Testis (tissue), 3 donors: Measurements from ENCODE around the gene PRRX1. TPM values are rescaled to one million over a fixed set of nuclear protein-coding genes. Genes with fewer than 3 reads are reported as not detected.

Source experiments
- DNase-seq: peaks from one replicate; pipeline ENCODE4 v3.0.0-alpha.2; 2019
- H3K27ac ChIP-seq, 2 donors: fragments of 200-600 bp; sonication (generic); one replicate each; pipeline ENCODE4 v1.5.1; 2019
- H3K27me3 ChIP-seq: fragments of 200-600 bp; sonication (generic); one replicate; pipeline ENCODE4 v1.5.1; 2019
- H3K36me3 ChIP-seq: fragments of 200-600 bp; sonication (generic); one replicate; pipeline ENCODE4 v1.5.1; 2017; ENCODE audit warnings: low read depth; ENCODE audit errors: missing control alignments
- H3K4me1 ChIP-seq: fragments of 200-600 bp; sonication (generic); one replicate; pipeline ENCODE4 v1.5.1; 2019
- H3K4me3 ChIP-seq, 2 donors: fragments of 200-600 bp; sonication (generic); one replicate each; pipeline ENCODE4 v1.5.1; 2017 to 2019
- H3K9me3 ChIP-seq: fragments of 200-600 bp; sonication (generic); one replicate; pipeline ENCODE4 v1.5.1; 2017
- POLR2A ChIP-seq: fragments of 450-650 bp; IDR thresholded peaks from one replicate; pipeline ENCODE4 v1.6.1; 2017; ENCODE audit warnings: antibody characterized with exemption, mild to moderate bottlenecking, moderate library complexity
- WGBS, 2 donors: methylation state at CpG; one replicate each; pipeline ENCODE4 v1.1.5; 2018; 5-methylcytosine and 5-hydroxymethylcytosine counted together
- intact Hi-C: fragments of 100-400 bp; cut with DNase I; formaldehyde crosslinking; loops from one replicate; pipeline ENCODE4 v1.15.1; 2023; ENCODE audit warnings: low total_unique reads
- polyA plus RNA-seq: library from polyadenylated mRNA; stranded (reverse); fragments of 350-450 nt; fragmentation: Illumina TruSeq; extraction: RNeasy Lipid Tissue Mini Kit (QIAGEN cat#74804); gene quantifications from one replicate; pipeline ENCODE4 v1.2.3, GENCODE V29; 2014; ENCODE audit warnings: low read depth, low replicate concordance; ENCODE audit not compliant: insufficient read depth
- total RNA-seq, 2 donors: library from RNA; depleted of rRNA; stranded (reverse); fragments of >200 nt; gene quantifications; one replicate each; pipeline ENCODE4 v1.2.3, GENCODE V29; 2016
- TF ChIP-seq, protein P1 (sequence below), 3 experiments: fragments of 450-650 bp in 2 of 3; fragments of 200-600 bp in 1 of 3; sonication (generic) in 1 of 3; IDR thresholded peaks; one replicate each; pipeline ENCODE4 v1.5.1; 2016 to 2019; ENCODE audit warnings: antibody characterized with exemption in 3 of 3, mild to moderate bottlenecking in 2 of 3, moderate library complexity in 1 of 3

Gene PRRX1
- total and polyA plus RNA-seq, 3 donors from 2014 or later: 26.3 to 74.8 (median 28.5) TPM

DNA sequence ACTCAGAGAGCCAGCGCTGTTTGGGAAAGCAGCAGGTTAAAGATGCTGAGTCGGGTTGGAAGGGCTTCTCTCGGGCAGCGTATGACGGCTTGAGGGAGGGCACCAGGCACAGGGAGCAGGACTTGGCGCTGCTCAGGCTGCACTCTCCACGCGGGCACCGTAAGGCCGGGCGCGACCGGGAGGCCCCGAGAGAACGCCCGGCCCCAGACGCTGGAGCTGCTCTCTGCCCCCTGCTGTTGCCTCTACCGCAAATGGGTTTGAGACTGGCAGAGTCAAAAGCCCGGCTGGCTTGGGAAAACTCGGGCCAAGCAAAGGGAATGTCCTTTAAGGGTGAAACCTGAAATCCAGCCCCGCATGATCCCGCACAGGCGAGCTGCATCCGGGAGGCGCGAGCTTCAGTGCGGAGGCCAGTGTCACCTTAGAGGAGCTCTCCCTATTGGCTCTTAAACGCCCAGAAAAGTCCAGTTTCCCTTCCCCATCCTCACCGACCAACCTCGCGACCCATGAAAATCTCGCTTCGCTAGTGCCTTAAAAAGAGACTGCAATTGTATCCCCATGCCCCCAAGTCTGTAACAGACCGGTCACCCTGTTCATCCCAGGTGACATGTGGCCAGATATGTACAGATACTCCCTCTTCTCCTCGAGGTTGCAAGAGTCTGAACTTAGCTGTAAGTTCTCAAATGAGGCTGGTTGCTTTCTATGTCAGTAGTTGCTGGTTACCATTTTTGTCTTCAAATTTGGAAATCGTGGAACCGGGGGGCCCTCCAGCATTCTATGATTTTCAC is 1.1 kb downstream of the PRRX1 start:
- intact Hi-C loops: no loop called here
- H3K27me3 ChIP-seq: no peaks in the 10 kb centered on the region

DNA sequence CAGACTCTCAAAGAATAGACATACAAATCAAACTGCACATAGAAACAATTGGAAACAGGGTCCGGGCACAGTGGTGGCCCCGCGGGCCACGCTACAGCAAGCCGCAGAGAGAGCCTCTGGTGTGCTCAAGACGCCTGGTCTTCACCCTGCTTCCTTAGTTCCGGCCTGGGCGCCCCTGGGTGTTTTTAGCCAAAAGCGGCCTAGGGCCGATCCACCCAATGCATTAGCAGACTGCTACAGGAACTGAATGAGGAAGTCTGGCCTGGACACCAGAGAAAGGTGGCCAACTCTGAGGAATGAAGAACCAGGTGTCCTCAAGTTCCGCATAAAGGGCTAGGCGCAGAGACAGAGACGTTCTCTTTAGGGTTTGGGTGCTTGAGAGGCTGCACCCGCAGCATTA is 1.7 kb downstream of the PRRX1 start:
- H3K4me1 ChIP-seq: peaks cover 21% of the 10 kb centered on the region
- H3K4me3 ChIP-seq: peak overlapping the region; percentile 67 to 86
- H3K27ac ChIP-seq: peak overlapping the region; percentile 91 to 95
- DNase-seq: no peak
- TF ChIP-seq, protein P1, sequence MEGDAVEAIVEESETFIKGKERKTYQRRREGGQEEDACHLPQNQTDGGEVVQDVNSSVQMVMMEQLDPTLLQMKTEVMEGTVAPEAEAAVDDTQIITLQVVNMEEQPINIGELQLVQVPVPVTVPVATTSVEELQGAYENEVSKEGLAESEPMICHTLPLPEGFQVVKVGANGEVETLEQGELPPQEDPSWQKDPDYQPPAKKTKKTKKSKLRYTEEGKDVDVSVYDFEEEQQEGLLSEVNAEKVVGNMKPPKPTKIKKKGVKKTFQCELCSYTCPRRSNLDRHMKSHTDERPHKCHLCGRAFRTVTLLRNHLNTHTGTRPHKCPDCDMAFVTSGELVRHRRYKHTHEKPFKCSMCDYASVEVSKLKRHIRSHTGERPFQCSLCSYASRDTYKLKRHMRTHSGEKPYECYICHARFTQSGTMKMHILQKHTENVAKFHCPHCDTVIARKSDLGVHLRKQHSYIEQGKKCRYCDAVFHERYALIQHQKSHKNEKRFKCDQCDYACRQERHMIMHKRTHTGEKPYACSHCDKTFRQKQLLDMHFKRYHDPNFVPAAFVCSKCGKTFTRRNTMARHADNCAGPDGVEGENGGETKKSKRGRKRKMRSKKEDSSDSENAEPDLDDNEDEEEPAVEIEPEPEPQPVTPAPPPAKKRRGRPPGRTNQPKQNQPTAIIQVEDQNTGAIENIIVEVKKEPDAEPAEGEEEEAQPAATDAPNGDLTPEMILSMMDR (IDR thresholded peaks at IDR 0.05): no peak
- TF ChIP-seq POLR2A: no peak
- 35 to 46% methylated on average over 14 of the region's 14 CpGs for WGBS, 2 donors
- H3K9me3 ChIP-seq: no peaks in the 10 kb centered on the region
- H3K36me3 ChIP-seq: no peaks in the 10 kb centered on the region
- intact Hi-C loops: no loop called here
- H3K27me3 ChIP-seq: no peaks in the 10 kb centered on the region

More for the DNA sequence above, 1.1 kb downstream of the PRRX1 start:
- DNase-seq: peak; percentile 76
- 5 to 8% methylated on average over 19 to 37 of the region's 37 CpGs for WGBS, 2 donors
- H3K36me3 ChIP-seq: no peaks in the 10 kb centered on the region
- H3K9me3 ChIP-seq: no peaks in the 10 kb centered on the region
- no peak for TF ChIP-seq POLR2A
- TF ChIP-seq, protein P1 (IDR thresholded peaks at IDR 0.05): peak in 1 of 3 experiments; percentile 7
- peak overlapping the region; percentile 91 to 95 for H3K27ac ChIP-seq
- peak overlapping the region; percentile 67 to 86 for H3K4me3 ChIP-seq
- peaks cover 21% of the 10 kb centered on the region for H3K4me1 ChIP-seq

DNA sequence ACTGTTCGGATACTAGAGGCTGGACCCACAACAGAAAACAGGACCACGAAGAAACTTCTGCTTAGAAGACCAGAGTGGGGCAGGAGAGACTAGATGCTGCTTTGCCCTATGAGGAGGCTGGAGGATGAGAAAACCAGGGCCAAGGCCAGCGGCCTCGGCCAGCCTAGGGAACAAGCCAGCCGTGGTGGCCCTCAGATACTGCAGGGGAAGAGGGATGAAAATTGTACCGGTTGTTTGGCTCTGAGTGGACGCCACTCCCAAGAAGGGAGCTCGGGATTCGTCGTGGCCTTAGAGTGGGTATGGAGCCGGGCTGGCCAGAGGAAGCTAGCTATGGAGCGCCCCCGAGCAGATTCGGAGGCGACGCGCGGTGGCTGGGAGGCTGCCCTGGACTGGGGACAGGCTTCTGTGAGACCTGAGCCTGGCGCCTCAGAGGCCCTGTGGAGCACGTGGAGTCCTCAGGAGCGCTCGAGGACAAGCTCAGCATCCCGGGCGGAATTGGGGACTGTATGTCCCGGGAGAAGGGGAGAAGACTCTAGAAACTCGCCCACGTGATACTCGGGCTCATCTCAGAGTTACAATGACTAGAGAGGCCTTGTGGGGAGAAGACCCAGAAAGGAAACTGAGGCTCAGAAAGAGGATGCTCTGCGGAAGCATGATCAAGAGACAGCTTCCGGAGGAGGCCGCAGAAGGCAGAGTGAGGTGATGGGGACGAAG is 2.8 kb downstream of the PRRX1 start:
- no peaks in the 10 kb centered on the region for H3K36me3 ChIP-seq
- no peak for TF ChIP-seq POLR2A
- TF ChIP-seq, protein P1 (IDR thresholded peaks at IDR 0.05): no peak
- H3K27me3 ChIP-seq: no peaks in the 10 kb centered on the region
- H3K4me1 ChIP-seq: peaks cover 23% of the 10 kb centered on the region
- no peaks in the 10 kb centered on the region for H3K9me3 ChIP-seq
- no peak overlapping the region for H3K27ac ChIP-seq
- intact Hi-C loops: no loop called here
- no peak for DNase-seq
- no peak overlapping the region for H3K4me3 ChIP-seq
- 43 to 51% methylated on average over 23 to 32 of the region's 32 CpGs for WGBS, 2 donors

DNA sequence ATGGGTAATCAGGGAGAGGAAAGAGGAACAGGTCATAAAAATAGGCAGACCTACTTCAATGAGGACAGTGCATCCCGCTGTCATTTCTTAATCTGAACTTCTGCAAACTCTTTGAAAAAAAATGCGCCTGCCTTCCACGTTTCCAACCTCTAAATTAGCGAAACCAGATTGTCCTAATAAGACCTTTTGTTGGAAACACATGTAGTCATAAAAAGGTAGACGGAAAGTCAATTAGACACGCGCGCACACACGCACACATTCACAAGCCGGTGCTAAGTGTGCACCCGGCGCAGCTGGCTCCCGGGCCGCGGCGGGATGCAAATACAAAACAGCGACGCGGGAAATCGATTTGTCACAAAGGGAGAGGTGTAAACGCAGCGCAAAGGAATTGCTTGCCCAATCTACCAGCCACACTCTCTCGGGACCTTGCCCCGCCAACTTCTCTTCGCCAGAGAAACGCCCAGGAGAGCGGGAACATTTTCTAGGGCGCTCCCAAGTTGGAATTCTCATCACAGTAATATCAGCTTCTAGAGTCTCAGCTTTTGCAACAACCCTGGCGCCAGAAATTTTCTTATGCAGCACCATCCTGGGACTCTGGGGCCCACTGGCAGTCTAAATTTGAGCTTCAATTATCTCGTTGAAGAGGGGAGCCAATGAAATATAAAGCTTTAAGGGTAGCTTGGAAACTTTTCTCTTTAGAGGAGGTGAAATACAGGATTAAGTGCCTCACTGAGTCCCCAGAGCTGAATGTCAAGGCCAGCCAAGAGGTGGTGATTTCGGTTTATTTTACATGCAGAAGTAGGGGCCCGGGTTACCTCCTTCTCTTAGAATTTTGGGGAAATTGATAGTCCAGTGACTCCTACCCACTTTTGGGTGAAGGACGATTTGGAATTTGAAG is 4.5 kb downstream of the PRRX1 start:
- Histone ChIP-seq H3K4me1 (peaks cover 19% of the 10 kb centered on the region), H3K9me3 (no peaks in the 10 kb centered on the region), H3K27ac (no peak overlapping the region), H3K4me3 (no peak overlapping the region), H3K36me3 (no peaks in the 10 kb centered on the region), H3K27me3 (no peaks in the 10 kb centered on the region)
- no peak for TF ChIP-seq POLR2A
- TF ChIP-seq, protein P1 (IDR thresholded peaks at IDR 0.05): no peak
- intact Hi-C loops: no loop called here
- 30 to 31% methylated on average over 28 to 33 of the region's 33 CpGs for WGBS, 2 donors
- no peak for DNase-seq
